Hematopoietic multipotent progenitor cell treated with erythropoietin and hydrocortisone succinate and interleukin-3 and kit ligand, for 6 days (in vitro differentiated cells): ENCODE measurements around the gene TMLHE.
"Not testable (repeated sequence)": the region's sequence is repeated elsewhere in the genome, so short reads cannot be mapped to it uniquely, and the experiment has no call there.

Source experiments
- DNase-seq: peaks from one replicate; pipeline ENCODE4 v3.0.0-alpha.2; 2015

The TMLHE gene

GRCh38 chrX:155612312-155613224 is at the start of gene TMLHE, which contains the start of gene SPRY3:
TSS of gene TMLHE (minus strand) at chrX:155612952. CDS start at chrX:155545276, 67,676 bp downstream.
TSS of gene SPRY3 (plus strand) at chrX:155612586.
- DNase-seq = peak; percentile 80

GRCh38 chrX:155662282-155662681 is 49.5 kb upstream of the TMLHE start:
- DNase-seq = peak; percentile 69

GRCh38 chrX:155645180-155645579 is 32.4 kb upstream of the TMLHE start:
- no peak for DNase-seq

GRCh38 chrX:155643240-155643639 is 30.5 kb upstream of the TMLHE start:
- DNase-seq = no peak

DNA sequence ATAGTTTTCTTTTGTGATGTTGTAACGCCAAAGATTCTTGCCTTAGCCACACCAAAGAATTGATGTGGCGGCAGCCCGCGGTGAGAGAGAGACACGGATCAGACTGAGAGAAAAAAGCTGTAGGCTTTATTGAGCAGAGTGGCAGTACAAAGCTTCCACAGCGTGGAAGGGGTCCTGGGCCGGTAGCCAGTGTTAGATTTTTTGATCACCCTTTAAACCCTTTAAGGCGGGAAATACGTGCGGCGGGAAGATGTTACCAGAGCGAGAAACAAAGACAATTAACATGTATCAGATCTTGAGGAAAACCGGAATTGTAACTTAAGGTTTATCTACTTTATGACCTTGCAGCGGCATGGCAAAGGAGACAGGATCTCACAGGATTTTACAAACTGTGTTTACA is 28.6 kb upstream of the TMLHE start:
- DNase-seq = not testable (repeated sequence)

- no peak for DNase-seq
Observed at GRCh38 chrX:155637714-155638113, 25.0 kb upstream of the TMLHE start.

DNA sequence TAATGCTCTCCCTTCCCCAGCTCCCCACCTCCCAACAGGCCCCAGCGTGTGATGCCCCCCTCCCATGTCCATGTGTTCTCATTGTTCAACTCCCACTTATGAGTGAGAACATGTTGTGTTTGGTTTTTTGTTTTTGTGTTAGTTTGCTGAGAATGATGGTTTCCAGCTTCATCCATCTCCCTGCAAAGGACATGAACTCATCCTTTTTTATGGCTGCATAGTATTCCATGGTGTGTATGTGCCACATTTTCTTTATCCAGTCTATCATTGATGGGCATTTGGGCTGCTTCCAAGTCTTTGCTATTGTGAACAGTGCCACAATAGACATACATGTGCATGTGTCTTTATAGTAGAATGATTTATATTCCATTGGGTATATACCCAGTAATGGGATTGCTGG is 22.3 kb upstream of the TMLHE start:
- not testable (repeated sequence) for DNase-seq

GRCh38 chrX:155632431-155633100 is 19.8 kb upstream of the TMLHE start:
- DNase-seq = peak; percentile 27

GRCh38 chrX:155620110-155620509 is 7.4 kb upstream of the TMLHE start:
- DNase-seq = not testable (repeated sequence)

- no peak for DNase-seq
Observed at GRCh38 chrX:155615938-155616337, 3.2 kb upstream of the TMLHE start.

DNA sequence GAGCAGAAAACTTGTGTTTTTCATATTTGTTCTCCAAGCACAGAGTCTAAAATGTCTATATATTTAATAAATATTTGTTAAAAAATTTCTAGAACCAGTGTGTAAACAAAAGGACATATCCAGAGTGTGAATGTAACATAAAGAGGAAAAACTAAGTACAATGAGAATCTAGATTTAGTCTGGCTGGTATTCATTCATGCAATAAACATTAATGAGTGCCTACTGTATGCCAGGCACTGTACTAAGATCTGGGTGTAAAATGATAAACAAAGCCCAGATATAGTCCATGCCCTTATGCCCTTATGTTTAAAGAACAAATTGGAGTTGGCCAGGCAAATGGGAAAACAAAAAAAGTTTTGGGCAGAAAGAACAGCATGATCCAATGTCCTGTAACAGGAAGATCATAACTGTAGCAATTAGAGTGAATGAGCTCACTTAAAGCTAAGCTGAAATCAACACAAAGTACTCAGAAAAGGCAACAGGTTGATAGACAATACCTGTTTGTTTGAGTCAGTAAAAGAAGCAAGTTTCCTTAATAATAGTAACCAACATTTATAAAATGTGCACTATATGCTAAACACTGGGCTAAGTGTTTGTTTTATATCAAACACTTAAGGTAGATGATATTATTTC is 1.3 kb upstream of the TMLHE start:
- no peak for DNase-seq

GRCh38 chrX:155611302-155611701 is 1.4 kb downstream of the TMLHE start:
- DNase-seq = peak; percentile 2

GRCh38 chrX:155592981-155593380 is 19.8 kb downstream of the TMLHE start:
- peak; percentile 76 for DNase-seq

GRCh38 chrX:155592331-155592730 is 20.4 kb downstream of the TMLHE start:
- DNase-seq = peak; percentile 15

- peak; percentile 4 for DNase-seq
Observed at GRCh38 chrX:155577682-155578081, 35.1 kb downstream of the TMLHE start.

GRCh38 chrX:155563099-155563498 is 49.7 kb downstream of the TMLHE start:
- no peak for DNase-seq

- no peak for DNase-seq
Observed at GRCh38 chrX:155544881-155545280, 67.9 kb downstream of the TMLHE start.

DNA sequence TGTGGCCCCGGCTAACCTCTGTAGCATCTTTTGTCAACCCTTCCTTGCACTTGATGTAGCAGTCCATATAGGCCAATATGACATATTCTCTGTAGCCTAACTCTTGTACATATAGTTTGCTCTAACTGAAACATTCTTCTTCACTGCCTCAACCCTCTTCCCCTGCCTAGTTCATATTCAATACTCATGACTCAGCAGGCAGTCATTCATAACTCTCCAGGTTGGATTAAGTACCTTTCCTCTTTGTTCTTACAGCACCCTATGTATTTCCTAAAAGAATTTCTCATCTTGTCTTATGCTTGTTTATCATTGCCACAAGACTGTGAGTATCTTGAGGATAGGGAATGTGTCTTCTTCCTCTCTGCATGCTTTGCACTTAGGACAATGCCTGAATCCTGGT is 76.9 kb downstream of the TMLHE start:
- no peak for DNase-seq

DNA sequence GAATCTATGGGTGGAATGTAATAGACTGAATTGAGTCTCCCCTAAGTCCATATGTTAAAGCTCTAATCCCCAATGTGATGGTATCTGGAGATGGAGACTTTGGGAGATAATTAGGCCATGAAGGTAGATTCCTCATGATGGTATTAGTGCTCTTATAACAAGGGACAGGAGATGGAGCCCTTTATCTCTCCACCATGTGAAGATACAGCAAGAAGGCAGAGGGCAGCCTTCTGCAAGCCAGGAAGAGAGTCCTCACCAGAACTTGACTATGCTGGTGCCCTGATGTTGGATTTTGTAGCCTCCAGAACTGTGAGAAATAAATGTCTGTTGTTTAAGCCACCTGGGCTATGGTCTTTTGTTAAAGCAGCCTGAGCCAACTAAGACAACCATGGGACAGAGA is 78.0 kb downstream of the TMLHE start:
- DNase-seq = peak; percentile 30

GRCh38 chrX:155527023-155527422 is 85.7 kb downstream of the TMLHE start:
- not testable (repeated sequence) for DNase-seq

- no peak for DNase-seq
Observed at GRCh38 chrX:155514225-155514624, 98.5 kb downstream of the TMLHE start.

GRCh38 chrX:155505296-155505695 is 107.5 kb downstream of the TMLHE start:
- DNase-seq = no peak

- DNase-seq = not testable (repeated sequence)
Observed at GRCh38 chrX:155495134-155495533, 117.6 kb downstream of the TMLHE start.
